Loucy (cell line): ENCODE measurements around the gene FAM222A.

Experiments used
- H2AFZ ChIP-seq: fragments of 200-600 bp; sonication (generic); 2 replicates; pipeline ENCODE4 v1.6.0; 2016; ENCODE audit warnings: antibody characterized with exemption, mild to moderate bottlenecking, low read length, moderate library complexity
- H3F3A ChIP-seq: fragments of 200-600 bp; 2 replicates; pipeline ENCODE4 v1.6.0; 2016; ENCODE audit warnings: antibody characterized with exemption, low read depth, mild to moderate bottlenecking
- H3K27me3 ChIP-seq: fragments of 200-600 bp; sonication (generic); 2 replicates; pipeline ENCODE4 v1.6.1; 2014; ENCODE audit warnings: low read length, mild to moderate bottlenecking; ENCODE audit not compliant: insufficient read depth, poor library complexity, severe bottlenecking
- H3K36me3 ChIP-seq: fragments of 200-600 bp; sonication (generic); 2 replicates; pipeline ENCODE4 v1.6.1; 2016; ENCODE audit warnings: low read length; ENCODE audit not compliant: insufficient read depth
- H3K4me1 ChIP-seq: fragments of 200-600 bp; sonication (generic); 2 replicates; pipeline ENCODE4 v1.5.1; 2014; ENCODE audit warnings: low read length, mild to moderate bottlenecking; ENCODE audit not compliant: insufficient read depth, poor library complexity, severe bottlenecking
- H3K4me2 ChIP-seq: fragments of 200-600 bp; sonication (generic); 2 replicates; pipeline ENCODE4 v1.6.0; 2014; ENCODE audit warnings: antibody characterized with exemption, low read length, low read depth, mild to moderate bottlenecking; ENCODE audit not compliant: poor library complexity, severe bottlenecking
- H3K4me3 ChIP-seq: fragments of 200-600 bp; sonication (generic); 2 replicates; pipeline ENCODE4 v1.5.1; 2014; ENCODE audit warnings: low read length, mild to moderate bottlenecking, mixed read lengths; ENCODE audit not compliant: poor library complexity, severe bottlenecking
- H3K79me2 ChIP-seq: fragments of 200-600 bp; sonication (generic); 2 replicates; pipeline ENCODE4 v1.6.1; 2014; ENCODE audit warnings: low read length; ENCODE audit not compliant: insufficient read depth
- H3K9ac ChIP-seq: fragments of 200-600 bp; sonication (generic); 2 replicates; pipeline ENCODE4 v1.6.0; 2014; ENCODE audit warnings: mild to moderate bottlenecking, low read depth, low read length, moderate library complexity; ENCODE audit not compliant: poor library complexity, severe bottlenecking
- H3K9me2 ChIP-seq: fragments of 200-600 bp; sonication (generic); replicated peaks from 2 replicates; pipeline ENCODE4 v1.6.1; 2016; ENCODE audit warnings: low read depth, low read length, mixed read lengths
- H3K9me3 ChIP-seq: fragments of 200-600 bp; sonication (generic); 2 replicates; pipeline ENCODE4 v1.6.1; 2014; ENCODE audit warnings: mild to moderate bottlenecking, antibody characterized with exemption, low read length, low read depth; ENCODE audit not compliant: insufficient read depth
- H4K20me1 ChIP-seq: fragments of 200-600 bp; sonication (generic); 2 replicates; pipeline ENCODE4 v1.6.0; 2014; ENCODE audit warnings: antibody characterized with exemption, low read length, mild to moderate bottlenecking; ENCODE audit not compliant: insufficient read depth, poor library complexity, severe bottlenecking
- EZH2phosphoT487 ChIP-seq: fragments of 200-600 bp; IDR thresholded peaks from 2 replicates; pipeline ENCODE4 v1.6.1; 2018; ENCODE audit warnings: antibody characterized with exemption, mild to moderate bottlenecking, moderate library complexity, borderline replicate concordance
- TF ChIP-seq, protein P1 (sequence below): fragments of 200-600 bp; sonication (generic); conservative IDR thresholded peaks from 2 replicates; pipeline ENCODE4 v1.5.1; 2014; ENCODE audit warnings: mild to moderate bottlenecking, antibody characterized with exemption, low read length

The FAM222A gene

DNA sequence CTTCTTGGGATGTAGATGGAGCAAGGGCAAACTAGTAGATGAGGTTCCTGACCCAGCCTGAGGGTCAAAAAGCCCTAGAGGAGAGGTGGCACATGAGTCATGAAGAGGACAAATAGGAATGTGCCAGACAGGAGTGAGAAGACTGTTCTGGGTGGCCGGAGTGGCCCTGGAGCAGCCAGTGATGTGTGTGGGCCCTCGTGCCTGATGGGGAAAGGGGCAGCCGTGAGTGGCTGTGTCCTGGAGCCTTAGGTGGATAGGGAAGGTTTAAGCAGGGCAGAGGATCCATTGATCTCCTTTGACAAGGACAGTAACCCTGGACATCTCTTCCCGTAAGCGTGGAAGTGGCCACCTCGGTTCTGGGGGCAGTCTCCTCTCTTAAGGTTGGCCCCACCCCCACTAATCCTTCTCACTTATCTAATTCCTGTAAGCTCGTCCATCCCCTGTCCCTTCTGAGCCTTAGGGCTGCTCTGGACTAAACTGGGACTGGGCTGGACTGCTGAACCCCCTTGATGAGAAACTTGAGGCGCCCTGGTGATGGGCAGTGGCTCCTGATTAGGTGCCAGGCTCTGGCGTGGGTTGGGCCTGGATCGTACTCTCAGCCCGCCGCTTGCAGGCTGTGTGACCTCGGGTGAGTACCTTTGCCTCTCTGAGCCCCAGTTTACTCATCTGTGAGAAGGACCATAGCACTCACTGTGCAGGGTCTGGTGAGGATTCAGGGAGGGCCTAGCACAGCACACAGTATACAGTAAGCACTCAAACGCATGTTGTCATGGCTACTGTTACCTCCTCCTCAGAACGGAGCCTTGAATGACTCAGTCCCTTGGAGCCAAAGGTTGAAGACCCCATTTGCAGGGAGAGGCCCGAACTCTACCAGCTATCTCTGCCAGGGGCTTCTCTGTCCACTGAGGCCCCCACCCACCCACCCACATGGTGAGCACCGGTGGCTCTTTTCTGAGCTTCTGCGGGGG lies 4.0 kb downstream of the FAM222A start:
- Histone ChIP-seq H3K9me2 (no peaks in the 10 kb centered on the region), H3K4me3 (no peak overlapping the region), H4K20me1 (peaks cover 10% of the 10 kb centered on the region), H3K4me2 (no peak overlapping the region), H3K4me1 (peaks cover 11% of the 10 kb centered on the region), H3K79me2 (no peaks in the 10 kb centered on the region), H3K9ac (no peak overlapping the region), H3K9me3 (no peaks in the 10 kb centered on the region), H3F3A (no peaks in the 10 kb centered on the region), H3K36me3 (no peaks in the 10 kb centered on the region), H2AFZ (no peak overlapping the region), H3K27me3 (no peaks in the 10 kb centered on the region)
- TF ChIP-seq EZH2phosphoT487, result no peak
- TF ChIP-seq, protein P1, sequence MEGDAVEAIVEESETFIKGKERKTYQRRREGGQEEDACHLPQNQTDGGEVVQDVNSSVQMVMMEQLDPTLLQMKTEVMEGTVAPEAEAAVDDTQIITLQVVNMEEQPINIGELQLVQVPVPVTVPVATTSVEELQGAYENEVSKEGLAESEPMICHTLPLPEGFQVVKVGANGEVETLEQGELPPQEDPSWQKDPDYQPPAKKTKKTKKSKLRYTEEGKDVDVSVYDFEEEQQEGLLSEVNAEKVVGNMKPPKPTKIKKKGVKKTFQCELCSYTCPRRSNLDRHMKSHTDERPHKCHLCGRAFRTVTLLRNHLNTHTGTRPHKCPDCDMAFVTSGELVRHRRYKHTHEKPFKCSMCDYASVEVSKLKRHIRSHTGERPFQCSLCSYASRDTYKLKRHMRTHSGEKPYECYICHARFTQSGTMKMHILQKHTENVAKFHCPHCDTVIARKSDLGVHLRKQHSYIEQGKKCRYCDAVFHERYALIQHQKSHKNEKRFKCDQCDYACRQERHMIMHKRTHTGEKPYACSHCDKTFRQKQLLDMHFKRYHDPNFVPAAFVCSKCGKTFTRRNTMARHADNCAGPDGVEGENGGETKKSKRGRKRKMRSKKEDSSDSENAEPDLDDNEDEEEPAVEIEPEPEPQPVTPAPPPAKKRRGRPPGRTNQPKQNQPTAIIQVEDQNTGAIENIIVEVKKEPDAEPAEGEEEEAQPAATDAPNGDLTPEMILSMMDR, result no peak

GRCh38 chr12:109718390-109718789 lies 4.8 kb downstream of the FAM222A start:
- no peak overlapping the region for H3K9ac ChIP-seq
- no peak overlapping the region for H2AFZ ChIP-seq
- H3K79me2 ChIP-seq, result no peaks in the 10 kb centered on the region
- no peaks in the 10 kb centered on the region for H3K9me2 ChIP-seq
- TF ChIP-seq, protein P1, result no peak
- no peak for TF ChIP-seq EZH2phosphoT487
- peaks cover 10% of the 10 kb centered on the region for H4K20me1 ChIP-seq
- H3K4me2 ChIP-seq, result no peak overlapping the region
- H3K4me3 ChIP-seq, result no peak overlapping the region
- no peaks in the 10 kb centered on the region for H3K36me3 ChIP-seq
- no peaks in the 10 kb centered on the region for H3K9me3 ChIP-seq
- H3K4me1 ChIP-seq, result peaks cover 11% of the 10 kb centered on the region
- H3F3A ChIP-seq, result no peaks in the 10 kb centered on the region
- no peaks in the 10 kb centered on the region for H3K27me3 ChIP-seq

DNA sequence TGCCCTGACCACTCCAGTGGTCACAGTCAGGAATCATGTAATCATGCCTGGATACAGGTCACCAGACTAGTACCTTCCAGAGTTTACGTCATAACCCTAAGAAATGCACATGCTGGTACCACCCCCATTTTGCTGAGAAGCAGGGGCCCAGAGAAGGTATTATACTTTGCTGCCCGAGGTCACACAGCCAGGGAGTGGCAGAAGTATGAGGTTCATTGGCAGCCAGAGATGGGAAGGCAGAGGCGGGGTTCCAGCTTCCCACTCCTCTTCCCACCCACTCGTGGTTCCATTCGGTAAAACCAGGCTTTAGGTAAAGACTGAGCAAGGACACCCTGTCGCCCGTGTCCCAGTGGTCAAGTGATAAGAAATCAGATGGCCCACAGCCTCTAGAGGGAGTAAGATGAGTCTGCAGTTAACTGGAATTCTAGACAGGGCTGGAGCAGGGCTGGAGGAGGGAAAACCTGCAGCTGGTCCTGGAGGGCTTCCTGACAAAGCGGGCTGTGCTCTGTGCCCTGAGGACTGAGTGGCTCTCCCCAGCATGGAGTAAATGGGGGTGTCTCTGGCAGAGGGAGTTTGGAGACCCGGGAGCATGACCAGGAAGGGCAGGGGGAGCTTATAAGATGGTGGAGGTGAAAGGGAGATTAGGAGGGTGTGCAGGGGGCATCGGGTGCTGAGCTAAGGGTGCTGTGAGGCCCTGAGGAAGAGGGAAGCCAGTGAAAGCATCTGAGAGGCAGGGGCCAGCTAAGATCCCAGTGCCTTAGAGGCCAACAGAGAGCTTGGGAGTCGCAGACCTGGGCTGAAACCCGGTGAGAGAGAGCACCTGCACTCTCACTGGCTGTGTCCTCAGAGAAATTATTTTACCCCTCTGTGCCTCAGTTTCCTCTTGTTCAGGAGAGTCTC lies 5.7 kb downstream of the FAM222A start:
- H3K9me3 ChIP-seq, result no peaks in the 10 kb centered on the region
- H3K4me2 ChIP-seq, result no peak overlapping the region
- H3K27me3 ChIP-seq, result no peaks in the 10 kb centered on the region
- no peak overlapping the region for H3K9ac ChIP-seq
- H4K20me1 ChIP-seq, result peaks cover 10% of the 10 kb centered on the region
- H3K79me2 ChIP-seq, result no peaks in the 10 kb centered on the region
- no peak overlapping the region for H2AFZ ChIP-seq
- no peak for TF ChIP-seq EZH2phosphoT487
- no peaks in the 10 kb centered on the region for H3K36me3 ChIP-seq
- H3K4me1 ChIP-seq, result peaks cover 11% of the 10 kb centered on the region
- no peak overlapping the region for H3K4me3 ChIP-seq
- H3F3A ChIP-seq, result no peaks in the 10 kb centered on the region
- no peaks in the 10 kb centered on the region for H3K9me2 ChIP-seq
